Measurements from ENCODE around the gene SOST.
"Not testable (repeated sequence)": the region's sequence is repeated elsewhere in the genome, so short reads cannot be mapped to it uniquely, and the experiment has no call there.

The SOST gene

GRCh38 chr17:43758497-43759174, at the start of gene SOST:
TSS of gene SOST (minus strand) at chr17:43758791. CDS start at chr17:43758741, 50 bp downstream.
- in situ Hi-C loops (cut with MboI; ENCODE audit: low sequenced_read_pairs) = no loop called here

GRCh38 chr17:43808076-43808475, 49.5 kb upstream of the SOST start:
- in situ Hi-C loops (cut with MboI; ENCODE audit: low sequenced_read_pairs) = no loop called here

- in situ Hi-C loops (cut with MboI; ENCODE audit: low sequenced_read_pairs) = no loop called here
Measured at GRCh38 chr17:43805117-43805516, 46.5 kb upstream of the SOST start.

- in situ Hi-C loops (cut with MboI; ENCODE audit: low sequenced_read_pairs) = no loop called here
Measured at GRCh38 chr17:43803758-43804157, 45.2 kb upstream of the SOST start.

- in situ Hi-C loops (cut with MboI; ENCODE audit: low sequenced_read_pairs) = no loop called here
Measured at GRCh38 chr17:43801844-43802243, 43.3 kb upstream of the SOST start.

GRCh38 chr17:43800736-43801135, 42.1 kb upstream of the SOST start:
- in situ Hi-C loops (cut with MboI; ENCODE audit: low sequenced_read_pairs) = no loop called here

- in situ Hi-C loops (cut with MboI; ENCODE audit: low sequenced_read_pairs) = no loop called here
Measured at GRCh38 chr17:43799047-43799446, 40.5 kb upstream of the SOST start.

GRCh38 chr17:43798024-43798423, 39.4 kb upstream of the SOST start:
- in situ Hi-C loops (cut with MboI; ENCODE audit: low sequenced_read_pairs) = not testable (repeated sequence)

- in situ Hi-C loops (cut with MboI; ENCODE audit: low sequenced_read_pairs) = not testable (repeated sequence)
Measured at GRCh38 chr17:43792668-43793067, 34.1 kb upstream of the SOST start.

GRCh38 chr17:43791589-43791988, 33.0 kb upstream of the SOST start:
- in situ Hi-C loops (cut with MboI; ENCODE audit: low sequenced_read_pairs) = no loop called here

GRCh38 chr17:43790311-43790940, 31.8 kb upstream of the SOST start:
- in situ Hi-C loops (cut with MboI; ENCODE audit: low sequenced_read_pairs) = no loop called here

GRCh38 chr17:43789482-43789881, 30.9 kb upstream of the SOST start:
- in situ Hi-C loops (cut with MboI; ENCODE audit: low sequenced_read_pairs) = no loop called here

- in situ Hi-C loops (cut with MboI; ENCODE audit: low sequenced_read_pairs) = no loop called here
Measured at GRCh38 chr17:43788540-43788939, 29.9 kb upstream of the SOST start.

- in situ Hi-C loops (cut with MboI; ENCODE audit: low sequenced_read_pairs) = no loop called here
Measured at GRCh38 chr17:43787728-43788127, 29.1 kb upstream of the SOST start.

- in situ Hi-C loops (cut with MboI; ENCODE audit: low sequenced_read_pairs) = no loop called here
Measured at GRCh38 chr17:43784628-43785101, 26.1 kb upstream of the SOST start.

GRCh38 chr17:43784068-43784467, 25.5 kb upstream of the SOST start:
- in situ Hi-C loops (cut with MboI; ENCODE audit: low sequenced_read_pairs) = no loop called here

GRCh38 chr17:43782913-43783680, 24.5 kb upstream of the SOST start:
- in situ Hi-C loops (cut with MboI; ENCODE audit: low sequenced_read_pairs) = no loop called here

GRCh38 chr17:43780135-43780534, 21.5 kb upstream of the SOST start, which contains the start of gene CFAP97D1:
TSS of gene CFAP97D1 (plus strand) at chr17:43780435. CDS start at chr17:43780463, 28 bp downstream.
- in situ Hi-C loops (cut with MboI; ENCODE audit: low sequenced_read_pairs) = no loop called here

- in situ Hi-C loops (cut with MboI; ENCODE audit: low sequenced_read_pairs) = no loop called here
Measured at GRCh38 chr17:43779145-43780125, 20.8 kb upstream of the SOST start.

- in situ Hi-C loops (cut with MboI; ENCODE audit: low sequenced_read_pairs) = no loop called here
Measured at GRCh38 chr17:43778337-43779144, 19.9 kb upstream of the SOST start, which contains the start of gene DUSP3. TSS of gene DUSP3 (minus strand) at chr17:43778977. CDS start at chr17:43778924, 53 bp downstream.
